H1 (cell line): ENCODE results near the gene ACVR2B. TPM values are rescaled to one million over a fixed set of nuclear protein-coding genes. Genes with fewer than 3 reads are reported as not detected.

Source experiments
- SIN3A ChIP-seq, 2 experiments: IDR thresholded peaks in 1 of 2; conservative IDR thresholded peaks in 1 of 2; 2 replicates each; pipeline ENCODE4 v1.6.1; 2011 to 2012; ENCODE audit warnings: low read length in 2 of 2, improper control_type of control experiment in 1 of 2, low read depth in 1 of 2, mild to moderate bottlenecking in 1 of 2
- polyA plus RNA-seq, 7 experiments: library from polyadenylated mRNA; depleted of rRNA in 3 of 7; stranded (reverse) in 5 of 7; unstranded in 2 of 7; fragments of >200 nt in 5 of 7; fragments of 200-250 nt in 2 of 7; gene quantifications; 1 replicate in 5 of 7; 2 replicates in 1 of 7; 4 replicates in 1 of 7; pipeline versions ENCODE4 v1.2.1 to v1.2.3, GENCODE V29; 2011 to 2013; ENCODE audit warnings: missing spikeins in 2 of 7, mixed read lengths in 2 of 7
- total RNA-seq: library from RNA; stranded (reverse); fragmentation: NEBNext Ultra II Directional; extraction: Animal tissue kit (Norgen Biotek cat#: 25700); gene quantifications from 2 replicates; pipeline ENCODE4 v1.2.1, GENCODE V29; 2021
- TF ChIP-seq, protein P1 (sequence below): IDR thresholded peaks from 2 replicates; pipeline ENCODE4 v1.6.1; 2012; ENCODE audit warnings: inconsistent platforms
- TF ChIP-seq, protein P2 (sequence below), 3 experiments: IDR thresholded peaks; 1 replicate in 2 of 3; 2 replicates in 1 of 3; pipeline versions ENCODE4 v1.5.1 to v1.6.1; 2011; ENCODE audit warnings: low read length in 3 of 3, mild to moderate bottlenecking in 3 of 3, inconsistent platforms in 2 of 3, low read depth in 1 of 3, moderate library complexity in 1 of 3; ENCODE audit not compliant: insufficient read depth in 1 of 3; ENCODE audit errors: control extremely low read depth in 1 of 3

The ACVR2B gene
- total and polyA plus RNA-seq, 2 of the 8 experiments (the other 6 are each of a cell fraction or from before 2014, with no cell fraction given), result 24.7 to 109 TPM

DNA sequence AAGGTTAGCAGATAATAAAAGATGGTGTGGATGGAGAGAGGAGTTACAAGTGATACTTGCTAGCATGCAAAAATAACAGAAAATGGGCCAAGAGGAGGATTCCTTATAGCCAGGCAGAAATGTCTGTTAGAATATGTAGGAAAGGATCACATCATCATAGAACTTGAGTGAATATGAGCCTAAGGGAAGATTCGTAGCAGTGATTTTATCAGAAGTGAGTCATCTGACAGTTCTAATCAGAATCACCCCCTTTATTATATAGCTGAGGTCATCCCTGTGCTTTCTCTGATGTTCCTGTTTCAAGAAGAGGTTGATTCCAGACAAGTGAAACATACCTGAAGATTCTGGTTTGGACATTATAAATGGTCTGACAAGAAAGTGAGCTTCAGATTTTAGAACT lies 65.3 kb downstream of the ACVR2B start (continued):
- no peak for TF ChIP-seq SIN3A (conservative IDR thresholded peaks at IDR 0.05 in 1 of 2, IDR thresholded peaks at IDR 0.05 in 1 of 2; ENCODE audit: low read depth in 1 of 2, low read length in 2 of 2)
- TF ChIP-seq, protein P1, sequence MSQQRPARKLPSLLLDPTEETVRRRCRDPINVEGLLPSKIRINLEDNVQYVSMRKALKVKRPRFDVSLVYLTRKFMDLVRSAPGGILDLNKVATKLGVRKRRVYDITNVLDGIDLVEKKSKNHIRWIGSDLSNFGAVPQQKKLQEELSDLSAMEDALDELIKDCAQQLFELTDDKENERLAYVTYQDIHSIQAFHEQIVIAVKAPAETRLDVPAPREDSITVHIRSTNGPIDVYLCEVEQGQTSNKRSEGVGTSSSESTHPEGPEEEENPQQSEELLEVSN, result no peak
- TF ChIP-seq, protein P2, sequence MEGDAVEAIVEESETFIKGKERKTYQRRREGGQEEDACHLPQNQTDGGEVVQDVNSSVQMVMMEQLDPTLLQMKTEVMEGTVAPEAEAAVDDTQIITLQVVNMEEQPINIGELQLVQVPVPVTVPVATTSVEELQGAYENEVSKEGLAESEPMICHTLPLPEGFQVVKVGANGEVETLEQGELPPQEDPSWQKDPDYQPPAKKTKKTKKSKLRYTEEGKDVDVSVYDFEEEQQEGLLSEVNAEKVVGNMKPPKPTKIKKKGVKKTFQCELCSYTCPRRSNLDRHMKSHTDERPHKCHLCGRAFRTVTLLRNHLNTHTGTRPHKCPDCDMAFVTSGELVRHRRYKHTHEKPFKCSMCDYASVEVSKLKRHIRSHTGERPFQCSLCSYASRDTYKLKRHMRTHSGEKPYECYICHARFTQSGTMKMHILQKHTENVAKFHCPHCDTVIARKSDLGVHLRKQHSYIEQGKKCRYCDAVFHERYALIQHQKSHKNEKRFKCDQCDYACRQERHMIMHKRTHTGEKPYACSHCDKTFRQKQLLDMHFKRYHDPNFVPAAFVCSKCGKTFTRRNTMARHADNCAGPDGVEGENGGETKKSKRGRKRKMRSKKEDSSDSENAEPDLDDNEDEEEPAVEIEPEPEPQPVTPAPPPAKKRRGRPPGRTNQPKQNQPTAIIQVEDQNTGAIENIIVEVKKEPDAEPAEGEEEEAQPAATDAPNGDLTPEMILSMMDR (IDR thresholded peaks at IDR 0.05; ENCODE audit: control extremely low read depth in 1 of 3, insufficient read depth in 1 of 3, low read depth in 1 of 3, low read length in 3 of 3), result no peak
